ENCODE data around the gene ABCA8. TPM values are rescaled to one million over a fixed set of nuclear protein-coding genes. Genes with fewer than 3 reads are reported as not detected.

Gene ABCA8
- total RNA-seq, 1 donor = 36.2 TPM

DNA sequence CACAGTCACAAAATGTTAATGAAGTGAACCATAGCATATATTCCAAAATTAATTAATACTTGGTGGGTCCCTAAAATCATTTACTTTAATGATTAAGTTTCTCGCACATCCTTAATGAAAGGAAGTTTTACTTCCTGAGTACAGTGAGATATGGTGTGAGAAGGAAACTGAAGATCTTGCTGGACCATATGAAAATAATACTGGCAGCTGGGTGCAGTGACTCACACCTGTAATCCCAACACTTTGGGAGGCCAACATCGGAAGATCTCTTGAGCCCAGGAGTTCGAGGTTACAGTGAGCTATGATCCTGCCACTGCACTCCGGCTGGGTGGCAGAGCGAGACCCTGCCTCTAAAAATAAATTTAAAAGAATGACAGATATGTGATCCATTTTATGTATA is 62.5 kb downstream of the ABCA8 start:
- H3K4me3 ChIP-seq (ENCODE audit: insufficient read depth, low read length) = no peak overlapping the region
- H4K20me1 ChIP-seq (ENCODE audit: insufficient read depth, low read length) = no peaks in the 10 kb centered on the region
- H3K9me3 ChIP-seq (ENCODE audit: low read depth, low read length) = no peaks in the 10 kb centered on the region
- no peak overlapping the region for H3K4me2 ChIP-seq (ENCODE audit: insufficient read depth, low read length)
- TF ChIP-seq, protein P1, sequence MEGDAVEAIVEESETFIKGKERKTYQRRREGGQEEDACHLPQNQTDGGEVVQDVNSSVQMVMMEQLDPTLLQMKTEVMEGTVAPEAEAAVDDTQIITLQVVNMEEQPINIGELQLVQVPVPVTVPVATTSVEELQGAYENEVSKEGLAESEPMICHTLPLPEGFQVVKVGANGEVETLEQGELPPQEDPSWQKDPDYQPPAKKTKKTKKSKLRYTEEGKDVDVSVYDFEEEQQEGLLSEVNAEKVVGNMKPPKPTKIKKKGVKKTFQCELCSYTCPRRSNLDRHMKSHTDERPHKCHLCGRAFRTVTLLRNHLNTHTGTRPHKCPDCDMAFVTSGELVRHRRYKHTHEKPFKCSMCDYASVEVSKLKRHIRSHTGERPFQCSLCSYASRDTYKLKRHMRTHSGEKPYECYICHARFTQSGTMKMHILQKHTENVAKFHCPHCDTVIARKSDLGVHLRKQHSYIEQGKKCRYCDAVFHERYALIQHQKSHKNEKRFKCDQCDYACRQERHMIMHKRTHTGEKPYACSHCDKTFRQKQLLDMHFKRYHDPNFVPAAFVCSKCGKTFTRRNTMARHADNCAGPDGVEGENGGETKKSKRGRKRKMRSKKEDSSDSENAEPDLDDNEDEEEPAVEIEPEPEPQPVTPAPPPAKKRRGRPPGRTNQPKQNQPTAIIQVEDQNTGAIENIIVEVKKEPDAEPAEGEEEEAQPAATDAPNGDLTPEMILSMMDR (IDR thresholded peaks at IDR 0.05; ENCODE audit: extremely low read depth, low read depth, low read length) = no peak
- H3K79me2 ChIP-seq (ENCODE audit: insufficient read depth, low read length) = no peaks in the 10 kb centered on the region
- no peaks in the 10 kb centered on the region for H3K36me3 ChIP-seq (ENCODE audit: insufficient read depth, low read length)
- no peaks in the 10 kb centered on the region for H3K27me3 ChIP-seq (ENCODE audit: insufficient read depth, low read length)
- H3K27ac ChIP-seq (ENCODE audit: low read depth, low read length) = no peak overlapping the region
- no peaks in the 10 kb centered on the region for H3K4me1 ChIP-seq (ENCODE audit: insufficient read depth, low read length)
- DNase-seq (ENCODE audit: insufficient read length, low spot score, missing footprints) = no peak
- no peak overlapping the region for H2AFZ ChIP-seq (ENCODE audit: low read length)

DNA sequence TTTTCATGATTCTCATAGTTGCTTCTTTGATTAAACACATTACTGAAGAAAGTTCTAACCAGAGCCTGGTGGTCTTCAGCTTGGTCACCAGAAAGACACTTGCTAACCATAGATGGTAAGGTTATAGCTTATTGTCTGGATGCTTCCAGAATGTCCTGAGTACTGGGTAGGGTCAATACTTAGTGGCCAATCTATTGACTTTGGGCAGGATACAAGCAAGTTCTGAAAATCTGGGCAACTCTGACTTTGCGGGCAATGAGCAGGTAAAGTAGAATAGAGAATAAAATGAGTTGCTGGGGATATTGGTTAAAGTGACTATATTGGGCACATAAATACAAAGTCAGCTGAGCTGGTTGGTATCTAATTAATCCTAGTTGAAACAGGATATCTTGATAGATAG is 63.0 kb downstream of the ABCA8 start:
- TF ChIP-seq, protein P1 (IDR thresholded peaks at IDR 0.05; ENCODE audit: extremely low read depth, low read depth, low read length) = no peak
- H2AFZ ChIP-seq (ENCODE audit: low read length) = no peak overlapping the region
- no peak overlapping the region for H3K4me3 ChIP-seq (ENCODE audit: insufficient read depth, low read length)
- DNase-seq (ENCODE audit: insufficient read length, low spot score, missing footprints) = no peak
- H3K4me1 ChIP-seq (ENCODE audit: insufficient read depth, low read length) = no peaks in the 10 kb centered on the region
- no peaks in the 10 kb centered on the region for H3K79me2 ChIP-seq (ENCODE audit: insufficient read depth, low read length)
- no peak overlapping the region for H3K4me2 ChIP-seq (ENCODE audit: insufficient read depth, low read length)
- no peaks in the 10 kb centered on the region for H4K20me1 ChIP-seq (ENCODE audit: insufficient read depth, low read length)
- H3K27me3 ChIP-seq (ENCODE audit: insufficient read depth, low read length) = no peaks in the 10 kb centered on the region
- no peaks in the 10 kb centered on the region for H3K36me3 ChIP-seq (ENCODE audit: insufficient read depth, low read length)
- no peak overlapping the region for H3K27ac ChIP-seq (ENCODE audit: low read depth, low read length)
- H3K9me3 ChIP-seq (ENCODE audit: low read depth, low read length) = no peaks in the 10 kb centered on the region

DNA sequence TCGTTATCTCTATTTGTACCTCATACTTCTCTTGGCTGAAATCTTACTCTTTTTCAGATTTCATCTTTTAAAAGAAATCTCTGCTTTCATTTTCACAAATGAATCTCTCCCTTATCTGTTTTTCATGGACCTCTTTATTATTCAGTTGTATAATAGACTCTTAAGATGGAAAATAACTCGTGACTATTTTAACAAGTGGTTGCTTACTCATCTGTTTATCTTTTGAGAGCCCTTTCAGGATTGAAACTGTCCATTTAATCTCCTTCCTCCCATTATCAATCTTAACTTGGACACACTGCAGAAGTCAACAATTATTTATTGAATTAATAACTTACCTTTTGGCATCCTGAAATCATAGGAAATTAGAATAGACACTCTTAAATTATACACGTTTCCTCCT is 68.8 kb downstream of the ABCA8 start:
- TF ChIP-seq, protein P1 (IDR thresholded peaks at IDR 0.05; ENCODE audit: extremely low read depth, low read depth, low read length) = no peak

DNA sequence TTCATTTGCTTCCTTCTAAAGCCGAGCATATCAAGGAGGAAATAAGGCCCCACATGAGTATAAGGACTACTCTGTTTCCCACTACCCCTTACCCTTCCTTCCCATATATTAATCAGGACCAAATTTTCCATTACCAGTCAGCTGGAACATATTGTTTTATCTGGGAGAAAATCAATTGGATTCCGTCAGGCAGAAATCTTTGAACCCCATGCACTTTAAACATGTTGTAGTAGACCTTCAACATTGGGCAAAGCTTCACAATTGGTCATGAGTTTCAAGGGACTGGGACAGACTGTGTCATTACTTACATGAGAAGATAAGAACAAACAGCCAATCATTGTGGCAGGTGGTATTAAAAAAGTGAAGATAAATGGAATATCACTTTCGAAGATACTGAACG is 70.3 kb downstream of the ABCA8 start:
- Histone ChIP-seq H3K4me2 (ENCODE audit: insufficient read depth, low read length) (no peak overlapping the region), H3K27ac (ENCODE audit: low read depth, low read length) (no peak overlapping the region), H3K9me3 (ENCODE audit: low read depth, low read length) (peaks cover 2% of the 10 kb centered on the region), H3K4me1 (ENCODE audit: insufficient read depth, low read length) (no peaks in the 10 kb centered on the region), H3K79me2 (ENCODE audit: insufficient read depth, low read length) (no peaks in the 10 kb centered on the region), H3K27me3 (ENCODE audit: insufficient read depth, low read length) (no peaks in the 10 kb centered on the region), H2AFZ (ENCODE audit: low read length) (no peak overlapping the region), H3K4me3 (ENCODE audit: insufficient read depth, low read length) (no peak overlapping the region), H4K20me1 (ENCODE audit: insufficient read depth, low read length) (no peaks in the 10 kb centered on the region), H3K36me3 (ENCODE audit: insufficient read depth, low read length) (peaks cover 4% of the 10 kb centered on the region)
- TF ChIP-seq, protein P1 (IDR thresholded peaks at IDR 0.05; ENCODE audit: extremely low read depth, low read depth, low read length) = no peak
- no peak for DNase-seq (ENCODE audit: insufficient read length, low spot score, missing footprints)

More for the DNA sequence above, 68.8 kb downstream of the ABCA8 start:
- no peaks in the 10 kb centered on the region for H3K36me3 ChIP-seq (ENCODE audit: insufficient read depth, low read length)
- H4K20me1 ChIP-seq (ENCODE audit: insufficient read depth, low read length) = no peaks in the 10 kb centered on the region
- H3K4me2 ChIP-seq (ENCODE audit: insufficient read depth, low read length) = no peak overlapping the region
- no peaks in the 10 kb centered on the region for H3K79me2 ChIP-seq (ENCODE audit: insufficient read depth, low read length)
- H3K4me3 ChIP-seq (ENCODE audit: insufficient read depth, low read length) = no peak overlapping the region
- no peaks in the 10 kb centered on the region for H3K9me3 ChIP-seq (ENCODE audit: low read depth, low read length)
- H3K4me1 ChIP-seq (ENCODE audit: insufficient read depth, low read length) = no peaks in the 10 kb centered on the region
- no peak overlapping the region for H3K27ac ChIP-seq (ENCODE audit: low read depth, low read length)
- no peak for DNase-seq (ENCODE audit: insufficient read length, low spot score, missing footprints)
- H2AFZ ChIP-seq (ENCODE audit: low read length) = no peak overlapping the region
- no peaks in the 10 kb centered on the region for H3K27me3 ChIP-seq (ENCODE audit: insufficient read depth, low read length)
